HEK293 (cell line): ENCODE measurements around the gene BDH1.

Experiments used
- CTCF ChIA-PET: fragments of 350-600 bp; formaldehyde crosslinking; extraction: SDS; loops from one replicate; lab custom pipeline; 2021; ENCODE audit warnings: antibody characterized with exemption; lab: Yijun Ruan, JAX
- POLR2A ChIA-PET: fragments of 300-600 bp; formaldehyde crosslinking; extraction: SDS; loops from one replicate; lab custom pipeline; 2020; ENCODE audit warnings: antibody characterized with exemption, inconsistent platforms; lab: Yijun Ruan, JAX
- H3K27ac ChIP-seq: fragments of 200-500 bp; sonication (Bioruptor generic); 2 replicates; pipeline ENCODE4 v1.5.1; 2014; ENCODE audit warnings: low read depth, low read length, control low read depth, inconsistent platforms; ENCODE audit errors: extremely low read depth
- H3K36me3 ChIP-seq, 2 experiments: fragments of 200-500 bp in 1 of 2; sonication (Bioruptor generic) in 1 of 2; 1 replicate in 1 of 2; 2 replicates in 1 of 2; pipeline ENCODE4 v1.5.1; 2014 to 2017; ENCODE audit warnings: inconsistent platforms in 2 of 2, low read length in 2 of 2; ENCODE audit not compliant: control insufficient read depth in 2 of 2, insufficient read depth in 1 of 2
- H3K4me1 ChIP-seq: fragments of 200-500 bp; sonication (Bioruptor generic); 2 replicates; pipeline ENCODE4 v1.5.1; 2014; ENCODE audit warnings: mild to moderate bottlenecking, low read length, inconsistent platforms; ENCODE audit not compliant: control insufficient read depth, insufficient read depth
- H3K4me3 ChIP-seq: 2 replicates; pipeline ENCODE4 v1.5.1; 2011; ENCODE audit warnings: low read depth, mild to moderate bottlenecking, control low read depth, low read length, moderate library complexity
- H3K9me3 ChIP-seq: fragments of 200-500 bp; sonication (Bioruptor generic); 2 replicates; pipeline ENCODE4 v1.5.1; 2014; ENCODE audit warnings: low read depth, low read length, inconsistent platforms; ENCODE audit not compliant: control insufficient read depth, insufficient read depth
- RBAK ChIP-seq: fragments of 450-650 bp; formaldehyde crosslinking; IDR thresholded peaks from 2 replicates; pipeline ENCODE4 v1.5.1; 2016; ENCODE audit warnings: missing biosample characterization, missing genetic modification characterization
- REPIN1 ChIP-seq: fragments of 450-650 bp; formaldehyde crosslinking; IDR thresholded peaks from 2 replicates; pipeline ENCODE4 v1.5.1; 2017; ENCODE audit warnings: missing biosample characterization, missing genetic modification characterization, low read depth
- TSHZ1 ChIP-seq: fragments of 450-650 bp; formaldehyde crosslinking; IDR thresholded peaks from 2 replicates; pipeline ENCODE4 v1.5.1; 2016; ENCODE audit warnings: missing biosample characterization, missing genetic modification characterization, borderline replicate concordance
- ZBTB49 ChIP-seq: fragments of 450-650 bp; formaldehyde crosslinking; IDR thresholded peaks from 2 replicates; pipeline ENCODE4 v1.5.1; 2016; ENCODE audit warnings: missing biosample characterization, missing genetic modification characterization, low read depth
- ZNF140 ChIP-seq: fragments of 450-650 bp; formaldehyde crosslinking; IDR thresholded peaks from 2 replicates; pipeline ENCODE4 v1.5.1; 2016; ENCODE audit warnings: missing biosample characterization, missing genetic modification characterization
- ZNF155 ChIP-seq: fragments of 450-650 bp; formaldehyde crosslinking; IDR thresholded peaks from 2 replicates; pipeline ENCODE4 v1.5.1; 2016; ENCODE audit warnings: missing biosample characterization, missing genetic modification characterization
- ZNF19 ChIP-seq: fragments of 450-650 bp; formaldehyde crosslinking; IDR thresholded peaks from 2 replicates; pipeline ENCODE4; 2016; ENCODE audit warnings: missing biosample characterization, missing genetic modification characterization, low read depth
- ZNF354C ChIP-seq: fragments of 450-650 bp; formaldehyde crosslinking; IDR thresholded peaks from 2 replicates; pipeline ENCODE4 v1.5.1; 2016; ENCODE audit warnings: missing biosample characterization, missing genetic modification characterization, low read depth, borderline replicate concordance
- ZNF394 ChIP-seq: fragments of 450-650 bp; formaldehyde crosslinking; IDR thresholded peaks from 2 replicates; pipeline ENCODE4 v1.5.1; 2016; ENCODE audit warnings: missing biosample characterization, missing genetic modification characterization, mild to moderate bottlenecking, moderate library complexity, borderline replicate concordance
- ZNF426 ChIP-seq: fragments of 450-650 bp; formaldehyde crosslinking; IDR thresholded peaks from 2 replicates; pipeline ENCODE4 v1.5.1; 2017; ENCODE audit warnings: missing biosample characterization, missing genetic modification characterization, mild to moderate bottlenecking, inconsistent platforms, moderate library complexity
- ZNF530 ChIP-seq: fragments of 450-650 bp; formaldehyde crosslinking; IDR thresholded peaks from 2 replicates; pipeline ENCODE4 v1.5.1; 2016; ENCODE audit warnings: low read depth, missing biosample characterization, missing genetic modification characterization
- ZNF548 ChIP-seq: fragments of 450-650 bp; formaldehyde crosslinking; IDR thresholded peaks from 2 replicates; pipeline ENCODE4 v1.5.1; 2016; ENCODE audit warnings: missing biosample characterization, missing genetic modification characterization
- ZNF580 ChIP-seq: fragments of 450-650 bp; formaldehyde crosslinking; IDR thresholded peaks from 2 replicates; pipeline ENCODE4 v1.5.1; 2016; ENCODE audit warnings: missing biosample characterization, missing genetic modification characterization
- ZNF645 ChIP-seq: fragments of 450-650 bp; formaldehyde crosslinking; IDR thresholded peaks from 2 replicates; pipeline ENCODE4; 2016; ENCODE audit warnings: missing biosample characterization, missing genetic modification characterization
- ZNF791 ChIP-seq: fragments of 450-650 bp; formaldehyde crosslinking; IDR thresholded peaks from 2 replicates; pipeline ENCODE4 v1.5.1; 2016; ENCODE audit warnings: missing biosample characterization, missing genetic modification characterization
- ZNF843 ChIP-seq: fragments of 450-650 bp; formaldehyde crosslinking; IDR thresholded peaks from 2 replicates; pipeline ENCODE4 v1.5.1; 2016; ENCODE audit warnings: missing biosample characterization, missing genetic modification characterization
- ZSCAN30 ChIP-seq: fragments of 450-650 bp; IDR thresholded peaks from 2 replicates; pipeline ENCODE4 v1.5.1; 2018; ENCODE audit warnings: missing biosample characterization, mild to moderate bottlenecking, missing genetic modification characterization, moderate library complexity
- TF ChIP-seq, protein P1 (sequence below): fragments of 450-650 bp; formaldehyde crosslinking; IDR thresholded peaks from 2 replicates; pipeline ENCODE4 v1.5.1; 2016; ENCODE audit warnings: missing biosample characterization, missing genetic modification characterization
- TF ChIP-seq, protein P2 (sequence below): fragments of 450-650 bp; formaldehyde crosslinking; IDR thresholded peaks from 2 replicates; pipeline ENCODE4 v1.5.1; 2017; ENCODE audit warnings: missing biosample characterization, missing genetic modification characterization

The BDH1 gene

GRCh38 chr3:197499427-197499826, 56.3 kb downstream of the BDH1 start:
- TF ChIP-seq, protein P1, sequence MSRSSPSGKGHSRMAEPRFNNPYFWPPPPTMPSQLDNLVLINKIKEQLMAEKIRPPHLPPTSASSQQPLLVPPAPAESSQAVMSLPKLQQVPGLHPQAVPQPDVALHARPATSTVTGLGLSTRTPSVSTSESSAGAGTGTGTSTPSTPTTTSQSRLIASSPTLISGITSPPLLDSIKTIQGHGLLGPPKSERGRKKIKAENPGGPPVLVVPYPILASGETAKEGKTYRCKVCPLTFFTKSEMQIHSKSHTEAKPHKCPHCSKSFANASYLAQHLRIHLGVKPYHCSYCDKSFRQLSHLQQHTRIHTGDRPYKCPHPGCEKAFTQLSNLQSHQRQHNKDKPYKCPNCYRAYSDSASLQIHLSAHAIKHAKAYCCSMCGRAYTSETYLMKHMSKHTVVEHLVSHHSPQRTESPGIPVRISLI, result no peak
- TF ChIP-seq ZSCAN30 (tag by site-specific recombination), result no peak
- TF ChIP-seq ZNF580, result no peak
- TF ChIP-seq ZNF155 (tag by site-specific recombination), result no peak
- TF ChIP-seq ZNF843 (tag by site-specific recombination), result no peak
- TF ChIP-seq ZNF354C (tag by site-specific recombination), result no peak
- no peak for TF ChIP-seq ZNF530
- TF ChIP-seq TSHZ1 (tag by site-specific recombination), result no peak
- no peak for TF ChIP-seq ZBTB49 (tag by site-specific recombination)
- TF ChIP-seq, protein P2, sequence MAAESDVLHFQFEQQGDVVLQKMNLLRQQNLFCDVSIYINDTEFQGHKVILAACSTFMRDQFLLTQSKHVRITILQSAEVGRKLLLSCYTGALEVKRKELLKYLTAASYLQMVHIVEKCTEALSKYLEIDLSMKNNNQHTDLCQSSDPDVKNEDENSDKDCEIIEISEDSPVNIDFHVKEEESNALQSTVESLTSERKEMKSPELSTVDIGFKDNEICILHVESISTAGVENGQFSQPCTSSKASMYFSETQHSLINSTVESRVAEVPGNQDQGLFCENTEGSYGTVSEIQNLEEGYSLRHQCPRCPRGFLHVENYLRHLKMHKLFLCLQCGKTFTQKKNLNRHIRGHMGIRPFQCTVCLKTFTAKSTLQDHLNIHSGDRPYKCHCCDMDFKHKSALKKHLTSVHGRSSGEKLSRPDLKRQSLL (tag by site-specific recombination), result no peak
- TF ChIP-seq ZNF791 (tag by site-specific recombination), result no peak
- TF ChIP-seq REPIN1, result no peak
- TF ChIP-seq ZNF645, result no peak
- ChIA-PET POLR2A (interaction anchor here (0.7 kb wide), 1 partner anchor 10 kb away, joined by 3 read pairs; no protein-coding TSS in a partner anchor), CTCF (interaction anchor here (0.6 kb wide), 1 partner anchor 276 kb away, joined by 3 read pairs; no protein-coding TSS in a partner anchor)
- Histone ChIP-seq H3K36me3 (no peaks in the 10 kb centered on the region), H3K4me3 (no peak overlapping the region), H3K9me3 (no peaks in the 10 kb centered on the region), H3K27ac (no peak overlapping the region), H3K4me1 (no peaks in the 10 kb centered on the region)

GRCh38 chr3:197498499-197499241, 57.1 kb downstream of the BDH1 start:
- H3K9me3 ChIP-seq, result no peaks in the 10 kb centered on the region
- H3K4me3 ChIP-seq, result no peak overlapping the region
- no peaks in the 10 kb centered on the region for H3K36me3 ChIP-seq
- H3K4me1 ChIP-seq, result no peaks in the 10 kb centered on the region
- POLR2A ChIA-PET, result interaction anchor here (0.6 kb wide), 1 partner anchor 201 kb away, joined by 4 read pairs; the partner anchor contains the start of gene DLG1
- H3K27ac ChIP-seq, result no peak overlapping the region
- no peak for TF ChIP-seq RBAK (tag by site-specific recombination)
- TF ChIP-seq ZNF548, result no peak
- TF ChIP-seq ZNF140, result no peak
- no peak for TF ChIP-seq ZNF426 (tag by site-specific recombination)
- TF ChIP-seq ZNF19 (tag by site-specific recombination), result no peak
- TF ChIP-seq ZNF394 (tag by site-specific recombination), result no peak
- CTCF ChIA-PET, result interaction anchor here (1.0 kb wide), 1 partner anchor 11 kb away, joined by 3 read pairs; no protein-coding TSS in a partner anchor
